Activated CD4-positive, alpha-beta T cell treated with anti-CD3 and anti-CD28 coated beads for 36 hours (primary cell): Measurements from ENCODE around the gene ZNF530. TPM values are rescaled to one million over a fixed set of nuclear protein-coding genes. Genes with fewer than 3 reads are reported as not detected.

Experiments used
- ATAC-seq: fragments of 200-7000 bp; cut with Tn5 transposase; one replicate; pipeline ENCODE4 v1.10.0; 2021; ENCODE audit warnings: mild to moderate bottlenecking, moderate library complexity
- CTCF ChIA-PET: fragments of 350-600 bp; sonication (Branson Sonifier 250); formaldehyde crosslinking; loops from one replicate; lab custom pipeline; 2021; ENCODE audit warnings: antibody characterized with exemption; lab: Charles Lee
- POLR2A ChIA-PET: fragments of 350-600 bp; sonication (Branson Sonifier 250); formaldehyde crosslinking; loops from one replicate; lab custom pipeline; 2021; ENCODE audit warnings: antibody characterized with exemption, inconsistent platforms; lab: Charles Lee
- DNase-seq: peaks from one replicate; pipeline ENCODE4 v3.0.0-alpha.2; 2020
- H3K27ac Mint-ChIP-seq: one replicate; pipeline ENCODE4 v1.8.0; 2021; ENCODE audit warnings: mixed read lengths
- H3K27me3 Mint-ChIP-seq: one replicate; pipeline ENCODE4 v1.8.0; 2021; ENCODE audit warnings: mixed read lengths
- H3K36me3 Mint-ChIP-seq: one replicate; pipeline ENCODE4 v1.8.0; 2021; ENCODE audit warnings: low read depth, mixed read lengths
- H3K4me1 Mint-ChIP-seq: one replicate; pipeline ENCODE4 v1.8.0; 2021; ENCODE audit warnings: mixed read lengths
- H3K4me3 Mint-ChIP-seq: one replicate; pipeline ENCODE4 v1.8.0; 2021; ENCODE audit warnings: mild to moderate bottlenecking, moderate library complexity, mixed read lengths
- H3K9me3 Mint-ChIP-seq: one replicate; pipeline ENCODE4 v1.8.0; 2021; ENCODE audit warnings: low read depth, mixed read lengths
- intact Hi-C, 2 experiments: fragments of 100-400 bp; cut with DNase I in 1 of 2; cut with micrococcal nuclease in 1 of 2; formaldehyde crosslinking; loops; one replicate each; pipeline versions ENCODE4 v1.14.2 to v1.15.1; 2022 to 2024; cut with DNase I, micrococcal nuclease
- total RNA-seq, 2 experiments: library from RNA; stranded (reverse); gene quantifications; one replicate each; pipeline ENCODE4 v1.2.3, GENCODE V29; 2021

Gene ZNF530
- total RNA-seq, 2 experiments from 2014 or later: 7.1 to 7.2 TPM

GRCh38 chr19:57615346-57615745 is 15.7 kb downstream of the ZNF530 start:
- POLR2A ChIA-PET: no interaction called here
- H3K36me3 Mint-ChIP-seq: peaks cover 63% of the 10 kb centered on the region
- peaks cover 19% of the 10 kb centered on the region for H3K4me1 Mint-ChIP-seq
- H3K27me3 Mint-ChIP-seq: no peaks in the 10 kb centered on the region
- intact Hi-C loops: no loop called here
- peak overlapping the region; percentile 79 for H3K27ac Mint-ChIP-seq
- ATAC-seq (no peak), DNase-seq (no peak)
- CTCF ChIA-PET: interaction anchor here (0.5 kb wide), 1 partner anchor 254 kb away, joined by 4 read pairs; no protein-coding TSS in a partner anchor
- peaks cover 53% of the 10 kb centered on the region for H3K9me3 Mint-ChIP-seq
- H3K4me3 Mint-ChIP-seq: peak overlapping the region; percentile 89

GRCh38 chr19:57620673-57621348 is 21.1 kb downstream of the ZNF530 start:
- Mint-ChIP-seq H3K4me1 (no peaks in the 10 kb centered on the region), H3K4me3 (no peak overlapping the region), H3K27me3 (no peaks in the 10 kb centered on the region), H3K27ac (no peak overlapping the region), H3K36me3 (peaks cover 90% of the 10 kb centered on the region), H3K9me3 (peaks cover 75% of the 10 kb centered on the region)
- intact Hi-C loops: no loop called here
- ATAC-seq: no peak
- DNase-seq: no peak
- ChIA-PET CTCF (no interaction called here), POLR2A (no interaction called here)

DNA sequence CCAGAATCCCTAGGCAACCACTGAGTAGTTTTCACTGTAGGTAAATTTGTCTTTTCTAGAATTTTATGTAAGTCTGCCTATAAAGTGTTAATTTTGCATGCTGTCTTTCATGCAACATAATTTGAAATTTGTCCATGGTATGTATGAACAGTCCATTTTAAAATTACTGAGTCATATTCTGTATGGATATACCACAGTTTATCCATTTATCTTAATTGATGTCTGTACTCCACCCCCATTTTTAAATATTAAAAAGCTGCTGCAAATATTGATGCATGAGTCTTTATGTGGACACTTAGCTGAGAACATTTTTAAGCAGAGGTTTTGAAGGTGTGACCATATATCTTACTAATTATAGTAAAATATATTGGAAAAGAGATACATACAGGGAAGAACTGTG is 23.4 kb downstream of the ZNF530 start:
- intact Hi-C loops: no loop called here

DNA sequence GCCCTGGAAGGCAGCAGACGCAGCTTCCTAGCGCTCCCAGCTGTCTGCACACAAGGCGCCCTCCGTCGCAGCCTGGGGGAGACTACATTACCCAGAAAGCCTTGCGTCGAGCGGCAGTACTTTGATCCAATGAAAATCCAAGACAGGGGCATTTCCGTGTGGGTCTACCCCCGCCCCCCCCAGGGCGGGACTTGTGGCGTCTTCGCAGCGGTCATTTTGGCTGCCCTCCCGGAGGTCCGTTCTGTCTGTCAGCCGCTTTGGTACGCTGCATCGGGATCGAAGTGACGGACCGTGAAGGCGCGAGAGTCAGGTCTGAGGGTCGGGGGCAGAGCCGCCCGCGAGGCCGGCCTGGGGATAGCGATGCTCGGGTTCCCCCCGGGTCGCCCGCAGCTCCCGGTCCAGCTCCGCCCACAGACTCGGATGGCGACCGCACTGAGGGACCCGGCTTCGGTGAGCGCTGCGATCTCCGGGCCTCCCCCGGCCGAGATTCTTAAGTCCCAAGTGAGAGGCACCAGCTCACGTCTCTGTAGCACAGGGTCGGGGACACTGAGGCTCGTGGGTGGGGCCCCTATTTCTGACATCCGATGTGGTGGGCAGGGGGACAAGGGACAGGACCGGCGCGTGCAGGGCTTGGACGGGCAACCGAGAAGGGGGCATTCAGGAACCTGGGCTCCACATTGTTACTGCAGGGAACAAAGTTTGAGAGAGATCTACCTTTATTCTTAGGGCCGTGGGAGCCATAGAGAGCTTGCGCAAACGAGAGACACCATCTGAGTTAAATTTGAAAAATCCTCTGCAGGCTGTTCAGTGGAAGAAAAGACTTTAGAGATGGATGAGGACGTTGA is 33.5 kb downstream of the ZNF530 start, which contains the start of gene ZNF211:
Gene ZNF211 (plus strand): TSS at position 182 of the 845 bp plus-strand sequence. CDS start 179 bp downstream, at position 361.
- ATAC-seq: peak; percentile 100
- H3K27me3 Mint-ChIP-seq: no peaks in the 10 kb centered on the region
- peaks cover 54% of the 10 kb centered on the region for H3K36me3 Mint-ChIP-seq
- ChIA-PET POLR2A (interaction anchor here (0.6 to 1.2 kb wide), 2 partner anchors 47 to 113 kb away, joined by 3 to 4 read pairs; partner anchors contain the start of gene ZNF776), CTCF (interaction anchor here (0.6 to 1.4 kb wide), 4 partner anchors 25 to 1318 kb away, joined by 3 read pairs; partner anchors contain the start of gene ZNF551)
- peak within 1 kb of the TSS; percentile 86 for H3K27ac Mint-ChIP-seq
- intact Hi-C loops: loop anchor here (1.0 to 5.0 kb wide), 20 partner anchors 19 to 807 kb away; partner anchors contain the start of genes ZNF134 (in 2 of the 2), ZNF17 (in 2 of the 2), ZNF551 (in 2 of the 2) and ZIK1 (in 1 of the 2)
- H3K4me3 Mint-ChIP-seq: peak within 1 kb of the TSS; percentile 96
- peaks cover 31% of the 10 kb centered on the region for H3K9me3 Mint-ChIP-seq
- peaks cover 19% of the 10 kb centered on the region for H3K4me1 Mint-ChIP-seq
- DNase-seq: peak; percentile 91

More for the DNA sequence above, 23.4 kb downstream of the ZNF530 start:
- no peaks in the 10 kb centered on the region for H3K4me1 Mint-ChIP-seq
- POLR2A ChIA-PET: no interaction called here
- H3K4me3 Mint-ChIP-seq: no peak overlapping the region
- H3K27me3 Mint-ChIP-seq: no peaks in the 10 kb centered on the region
- no peak for DNase-seq
- ATAC-seq: no peak
- H3K9me3 Mint-ChIP-seq: peaks cover 65% of the 10 kb centered on the region
- peaks cover 67% of the 10 kb centered on the region for H3K36me3 Mint-ChIP-seq
- CTCF ChIA-PET: no interaction called here
- H3K27ac Mint-ChIP-seq: no peak overlapping the region

DNA sequence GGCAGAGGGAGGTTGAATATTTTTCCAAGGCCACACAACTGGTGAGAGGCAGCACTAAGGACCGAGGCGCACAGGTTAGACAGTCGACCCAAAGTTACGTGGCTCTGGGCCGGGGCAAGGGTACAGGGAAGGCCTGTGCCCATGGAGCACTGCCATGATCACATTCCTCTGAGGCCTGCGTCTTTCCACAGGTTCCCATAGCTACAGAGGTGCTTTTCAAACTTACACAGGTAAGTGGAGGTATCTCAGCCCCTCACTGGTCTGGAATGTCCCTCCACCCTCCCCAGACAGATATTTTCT is 34.1 kb downstream of the ZNF530 start:
- ChIA-PET CTCF (interaction anchor here (0.6 to 1.4 kb wide), 2 partner anchors 21 to 48 kb away, joined by 3 to 4 read pairs; partner anchors contain the start of gene ZNF551), POLR2A (no interaction called here)
- ATAC-seq (no peak), DNase-seq (no peak)
- peaks cover 19% of the 10 kb centered on the region for H3K4me1 Mint-ChIP-seq
- no peaks in the 10 kb centered on the region for H3K27me3 Mint-ChIP-seq
- H3K36me3 Mint-ChIP-seq: peaks cover 59% of the 10 kb centered on the region
- intact Hi-C loops: loop anchor here (1.0 to 5.0 kb wide), 20 partner anchors 19 to 807 kb away; partner anchors contain the start of genes ZNF134 (in 2 of the 2), ZNF17 (in 2 of the 2), ZNF551 (in 2 of the 2) and ZIK1 (in 1 of the 2)
- peak overlapping the region; percentile 96 for H3K4me3 Mint-ChIP-seq
- H3K9me3 Mint-ChIP-seq: peaks cover 33% of the 10 kb centered on the region
- H3K27ac Mint-ChIP-seq: peak overlapping the region; percentile 86

- Mint-ChIP-seq H3K36me3 (peaks cover 86% of the 10 kb centered on the region), H3K4me1 (peaks cover 19% of the 10 kb centered on the region), H3K9me3 (peaks cover 58% of the 10 kb centered on the region), H3K27me3 (no peaks in the 10 kb centered on the region), H3K4me3 (no peak overlapping the region), H3K27ac (no peak overlapping the region)
- no peak for ATAC-seq
- intact Hi-C loops: no loop called here
- no peak for DNase-seq
- CTCF ChIA-PET: no interaction called here
- POLR2A ChIA-PET: no interaction called here
These were observed 37.7 kb downstream of the ZNF530 start for GRCh38 chr19:57637379-57637778.

DNA sequence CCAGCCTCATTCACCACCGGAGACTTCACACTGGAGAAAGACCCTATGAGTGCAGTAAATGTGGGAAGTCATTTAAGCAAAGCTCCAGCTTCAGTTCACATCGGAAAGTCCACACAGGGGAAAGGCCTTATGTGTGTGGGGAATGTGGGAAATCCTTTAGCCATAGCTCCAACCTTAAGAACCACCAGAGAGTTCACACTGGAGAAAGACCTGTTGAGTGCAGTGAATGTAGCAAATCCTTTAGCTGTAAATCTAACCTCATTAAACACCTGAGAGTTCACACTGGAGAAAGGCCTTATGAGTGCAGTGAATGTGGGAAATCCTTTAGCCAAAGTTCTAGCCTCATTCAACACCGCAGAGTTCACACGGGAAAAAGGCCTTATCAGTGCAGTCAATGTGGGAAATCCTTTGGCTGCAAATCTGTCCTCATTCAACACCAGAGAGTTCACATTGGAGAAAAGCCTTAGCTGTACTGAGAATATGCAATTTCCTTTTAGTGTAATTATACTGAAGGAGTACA is 42.1 kb downstream of the ZNF530 start:
- H3K36me3 Mint-ChIP-seq: peaks cover 72% of the 10 kb centered on the region
- ChIA-PET POLR2A (no interaction called here), CTCF (no interaction called here)
- H3K4me3 Mint-ChIP-seq: no peak overlapping the region
- no peaks in the 10 kb centered on the region for H3K4me1 Mint-ChIP-seq
- H3K27me3 Mint-ChIP-seq: no peaks in the 10 kb centered on the region
- H3K9me3 Mint-ChIP-seq: peaks cover 71% of the 10 kb centered on the region
- H3K27ac Mint-ChIP-seq: no peak overlapping the region
- ATAC-seq: no peak
- DNase-seq: no peak
- intact Hi-C loops: loop anchor here in 1 of 2 experiments (1.0 kb wide), 1 partner anchor 46 kb away; no protein-coding TSS in a partner anchor

GRCh38 chr19:57642396-57643046 is 42.8 kb downstream of the ZNF530 start:
- H3K4me3 Mint-ChIP-seq: no peak overlapping the region
- intact Hi-C loops: loop anchor here in 1 of 2 experiments (1.0 kb wide), 1 partner anchor 45 kb away; no protein-coding TSS in a partner anchor
- H3K36me3 Mint-ChIP-seq: peaks cover 65% of the 10 kb centered on the region
- POLR2A ChIA-PET: no interaction called here
- ATAC-seq (no peak), DNase-seq (no peak)
- CTCF ChIA-PET: no interaction called here
- H3K4me1 Mint-ChIP-seq: no peaks in the 10 kb centered on the region
- peaks cover 68% of the 10 kb centered on the region for H3K9me3 Mint-ChIP-seq
- H3K27ac Mint-ChIP-seq: no peak overlapping the region
- no peaks in the 10 kb centered on the region for H3K27me3 Mint-ChIP-seq

DNA sequence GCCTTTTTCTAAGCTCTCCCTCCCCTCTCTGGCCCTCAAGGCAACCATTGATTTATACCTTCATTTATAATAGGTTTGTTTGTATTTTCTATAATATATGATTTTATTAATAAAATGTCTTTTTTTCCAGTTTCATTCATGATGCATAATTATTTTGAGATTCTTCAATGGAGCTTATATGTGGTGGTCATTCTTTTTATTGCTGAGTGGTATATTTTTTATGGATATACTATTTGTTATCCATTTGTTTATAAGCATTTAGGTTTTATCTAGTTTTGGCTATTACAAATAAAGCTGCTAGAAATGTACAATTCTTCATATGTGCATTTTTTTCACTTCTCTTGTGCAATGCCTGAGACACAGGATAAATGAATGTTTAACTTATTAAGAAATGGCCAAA is 44.0 kb downstream of the ZNF530 start:
- DNase-seq (no peak), ATAC-seq (no peak)
- Mint-ChIP-seq H3K4me3 (no peak overlapping the region), H3K27ac (no peak overlapping the region), H3K9me3 (peaks cover 62% of the 10 kb centered on the region), H3K27me3 (no peaks in the 10 kb centered on the region), H3K4me1 (no peaks in the 10 kb centered on the region), H3K36me3 (peaks cover 54% of the 10 kb centered on the region)
- intact Hi-C loops: no loop called here
- ChIA-PET POLR2A (no interaction called here), CTCF (no interaction called here)

GRCh38 chr19:57648331-57649003 is 48.8 kb downstream of the ZNF530 start:
- ATAC-seq: no peak
- DNase-seq: no peak
- Mint-ChIP-seq H3K36me3 (peaks cover 15% of the 10 kb centered on the region), H3K4me1 (peaks cover 2% of the 10 kb centered on the region), H3K27ac (no peak overlapping the region), H3K27me3 (peaks cover 8% of the 10 kb centered on the region), H3K9me3 (peaks cover 43% of the 10 kb centered on the region), H3K4me3 (no peak overlapping the region)
- ChIA-PET POLR2A (no interaction called here), CTCF (no interaction called here)
- intact Hi-C loops: no loop called here
